ENCODE data around the gene SSBP2. TPM values are rescaled to one million over a fixed set of nuclear protein-coding genes. Genes with fewer than 3 reads are reported as not detected.

Gene SSBP2
- total RNA-seq, 1 experiment from 2014 or later = 5.2 TPM

- Histone ChIP-seq H3K9ac (ENCODE audit: low read length) (no peak overlapping the region), H2AFZ (ENCODE audit: low read depth, low read length, poor library complexity, severe bottlenecking) (peak overlapping the region; percentile 42), H3K4me2 (ENCODE audit: low read length) (no peak overlapping the region), H3K27ac (ENCODE audit: low read depth, low read length) (no peak overlapping the region), H3K9me2 (ENCODE audit: insufficient read depth) (peaks cover 4% of the 10 kb centered on the region; the same call in 1 of the 2 replicates), H3K4me1 (ENCODE audit: control insufficient read depth in 1 of 2, insufficient read depth in 2 of 2, low read length in 2 of 2) (peaks cover 9% of the 10 kb centered on the region in 2 experiments), H3K36me3 (ENCODE audit: control insufficient read depth in 1 of 2, insufficient read depth in 2 of 2, low read length in 2 of 2) (no peaks in the 10 kb centered on the region), H3K27me3 (ENCODE audit: insufficient read depth, low read length) (no peaks in the 10 kb centered on the region), H3K4me3 (replicated peaks in 1 of 2; ENCODE audit: low read depth in 1 of 2, low read length in 2 of 2) (no peak overlapping the region), H3K9me3 (ENCODE audit: control insufficient read depth in 1 of 2, insufficient read depth in 1 of 2, low read depth in 1 of 2, low read length in 2 of 2) (no peaks in the 10 kb centered on the region), H3K79me2 (ENCODE audit: insufficient read depth, low read length) (no peaks in the 10 kb centered on the region), H4K20me1 (ENCODE audit: insufficient read depth) (no peaks in the 10 kb centered on the region)
- intact Hi-C loops (cut with micrococcal nuclease) = no loop called here
- ChIA-PET POLR2A (no interaction called here), RAD21 (ENCODE audit: low non-redundant PET in 1 of 2, low total read pairs in 2 of 2, uncharacterized antibody in 2 of 2, unreplicated experiment in 2 of 2) (no interaction called here), CTCF (no interaction called here)
- TF ChIP-seq EZH2 (IDR thresholded peaks at IDR 0.05) = no peak
- TF ChIP-seq RAD21 (IDR thresholded peaks at IDR 0.05; ENCODE audit: low read depth) = peak; percentile 36; the same call in 1 of the 2 replicates
- no peak for ATAC-seq
- DNase-seq (ENCODE audit: low read depth, low spot score) = no peak
- BruUV-seq (replicated peaks) = no TSS peak
Observed at GRCh38 chr5:81785322-81785721, 34.4 kb upstream of the SSBP2 start.

DNA sequence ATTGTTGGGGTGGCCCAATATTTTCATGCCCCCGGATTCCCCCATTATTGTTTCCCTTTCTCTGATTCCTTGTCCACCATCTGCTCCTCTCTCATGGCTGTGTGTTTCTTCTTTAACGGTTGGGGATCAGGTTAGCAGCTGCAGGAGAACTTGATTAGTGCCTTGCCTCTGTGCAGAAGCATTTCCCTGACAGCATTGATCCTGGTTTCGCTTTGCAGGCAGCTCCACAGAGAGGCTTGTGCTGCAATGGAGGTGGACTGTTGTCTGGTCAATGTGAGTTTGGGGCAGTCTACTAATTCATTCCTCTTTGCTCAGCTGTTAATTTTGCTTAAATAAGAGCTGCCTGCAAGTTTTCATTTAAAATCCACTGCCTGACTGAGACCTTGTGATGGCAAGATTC lies 32.5 kb upstream of the SSBP2 start:
- RAD21 ChIA-PET (ENCODE audit: low non-redundant PET in 1 of 2, low total read pairs in 2 of 2, uncharacterized antibody in 2 of 2, unreplicated experiment in 2 of 2) = no interaction called here
- TF ChIP-seq ZFX (IDR thresholded peaks at IDR 0.05) = no peak
- no peak for TF ChIP-seq YY1 (IDR thresholded peaks at IDR 0.05; ENCODE audit: extremely low read depth, insufficient replicate concordance, low read depth, low read length)
- TF ChIP-seq SIN3A (IDR thresholded peaks at IDR 0.05; ENCODE audit: low read depth) = no peak
- no peak for TF ChIP-seq POLR2AphosphoS5 (IDR thresholded peaks at IDR 0.05; ENCODE audit: low read depth, low read length)
- TF ChIP-seq REST (IDR thresholded peaks at IDR 0.05; ENCODE audit: low read depth) = no peak
- TF ChIP-seq SRF (IDR thresholded peaks at IDR 0.05; ENCODE audit: low read depth) = no peak
- TF ChIP-seq JUND (IDR thresholded peaks at IDR 0.05) = no peak
- no peak for TF ChIP-seq CEBPB (IDR thresholded peaks at IDR 0.05; ENCODE audit: low read depth)
- no peak for TF ChIP-seq RAD21 (IDR thresholded peaks at IDR 0.05; ENCODE audit: low read depth)
- TF ChIP-seq CBX3 (IDR thresholded peaks at IDR 0.05; ENCODE audit: low read depth) = no peak
- TF ChIP-seq SP1 (IDR thresholded peaks at IDR 0.05; ENCODE audit: low read depth) = no peak
- BruUV-seq (replicated peaks) = no TSS peak
- ATAC-seq = no peak
- H3K27me3 ChIP-seq (ENCODE audit: insufficient read depth, low read length) = no peaks in the 10 kb centered on the region
- no peaks in the 10 kb centered on the region for H3K9me3 ChIP-seq (ENCODE audit: control insufficient read depth in 1 of 2, insufficient read depth in 1 of 2, low read depth in 1 of 2, low read length in 2 of 2)
- no peak overlapping the region for H3K9ac ChIP-seq (ENCODE audit: low read length)
- H3K4me2 ChIP-seq (ENCODE audit: low read length) = no peak overlapping the region
- no peaks in the 10 kb centered on the region for H3K79me2 ChIP-seq (ENCODE audit: insufficient read depth, low read length)
- no peak overlapping the region for H3K4me3 ChIP-seq (replicated peaks in 1 of 2; ENCODE audit: low read depth in 1 of 2, low read length in 2 of 2)
- H3K9me2 ChIP-seq (ENCODE audit: insufficient read depth) = peaks cover 4% of the 10 kb centered on the region; the same call in 1 of the 2 replicates
- H2AFZ ChIP-seq (ENCODE audit: low read depth, low read length, poor library complexity, severe bottlenecking) = no peak overlapping the region
- CTCF ChIA-PET = no interaction called here
- intact Hi-C loops (cut with micrococcal nuclease) = no loop called here
- DNase-seq (ENCODE audit: low read depth, low spot score) = no peak
- no peaks in the 10 kb centered on the region for H3K36me3 ChIP-seq (ENCODE audit: control insufficient read depth in 1 of 2, insufficient read depth in 2 of 2, low read length in 2 of 2)
- no peak overlapping the region for H3K27ac ChIP-seq (ENCODE audit: low read depth, low read length)
- POLR2A ChIA-PET = no interaction called here
- H4K20me1 ChIP-seq (ENCODE audit: insufficient read depth) = no peaks in the 10 kb centered on the region
- peaks cover 4 to 9% of the 10 kb centered on the region in 2 experiments; a peak in 3 of 4 replicates for H3K4me1 ChIP-seq (ENCODE audit: control insufficient read depth in 1 of 2, insufficient read depth in 2 of 2, low read length in 2 of 2)

All from HCT116 (cell line).